ENCODE measurements around the gene CDC14B. TPM values are rescaled to one million over a fixed set of nuclear protein-coding genes. Genes with fewer than 3 reads are reported as not detected.
A peak's percentile ranks its signal among the peaks of the same experiment; 100 is the strongest.
"Not testable (repeated sequence)": the region's sequence is repeated elsewhere in the genome, so short reads cannot be mapped to it uniquely, and the experiment has no call there.

The CDC14B gene
- total RNA-seq, result 30.6 and 55.7 TPM in 2 replicates

DNA sequence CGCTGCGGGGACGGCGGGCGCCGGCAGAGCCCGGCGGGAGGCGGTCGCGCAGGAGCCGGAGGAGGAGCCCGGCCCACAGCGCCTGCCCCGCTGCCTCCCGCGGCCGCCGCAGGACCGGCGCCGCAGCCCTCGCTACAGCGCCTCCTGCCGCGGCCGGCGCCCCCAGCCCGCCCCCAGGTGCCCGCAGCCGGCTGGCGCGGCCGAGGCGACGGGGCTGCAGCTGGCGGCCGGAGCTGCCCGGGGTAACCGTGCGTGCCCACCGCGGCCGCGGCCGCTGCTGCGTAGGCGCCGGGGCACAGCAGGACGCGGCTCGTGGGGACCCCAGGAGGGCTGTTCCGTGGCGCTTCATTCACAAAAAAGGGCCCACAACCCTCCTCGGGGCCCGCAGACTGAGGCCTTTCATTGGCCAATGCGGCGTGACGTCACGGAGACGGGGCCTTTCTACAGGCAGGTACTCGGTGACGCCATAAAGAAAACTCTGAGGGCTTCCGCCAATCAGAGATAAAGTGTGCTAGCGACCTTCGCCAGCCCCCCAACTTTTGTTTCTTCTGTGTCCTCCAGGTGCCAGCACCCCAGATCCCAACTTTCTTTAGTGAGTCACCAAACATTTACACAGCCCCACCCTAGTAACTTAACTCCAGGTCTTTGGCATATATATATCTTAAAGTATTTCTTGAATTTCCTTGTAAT, at the start of gene CDC14B:
Gene CDC14B (minus strand): TSS at position 353 of the 690 bp plus-strand sequence. CDS start 465 bp downstream, outside the sequence.
- peak; percentile 82 for DNase-seq (ENCODE audit: low read depth)

GRCh38 chr9:96668868-96669534, 49.4 kb upstream of the CDC14B start:
- no peak for DNase-seq (ENCODE audit: low read depth)

GRCh38 chr9:96667363-96667728, 47.7 kb upstream of the CDC14B start:
- DNase-seq (ENCODE audit: low read depth), result no peak

DNA sequence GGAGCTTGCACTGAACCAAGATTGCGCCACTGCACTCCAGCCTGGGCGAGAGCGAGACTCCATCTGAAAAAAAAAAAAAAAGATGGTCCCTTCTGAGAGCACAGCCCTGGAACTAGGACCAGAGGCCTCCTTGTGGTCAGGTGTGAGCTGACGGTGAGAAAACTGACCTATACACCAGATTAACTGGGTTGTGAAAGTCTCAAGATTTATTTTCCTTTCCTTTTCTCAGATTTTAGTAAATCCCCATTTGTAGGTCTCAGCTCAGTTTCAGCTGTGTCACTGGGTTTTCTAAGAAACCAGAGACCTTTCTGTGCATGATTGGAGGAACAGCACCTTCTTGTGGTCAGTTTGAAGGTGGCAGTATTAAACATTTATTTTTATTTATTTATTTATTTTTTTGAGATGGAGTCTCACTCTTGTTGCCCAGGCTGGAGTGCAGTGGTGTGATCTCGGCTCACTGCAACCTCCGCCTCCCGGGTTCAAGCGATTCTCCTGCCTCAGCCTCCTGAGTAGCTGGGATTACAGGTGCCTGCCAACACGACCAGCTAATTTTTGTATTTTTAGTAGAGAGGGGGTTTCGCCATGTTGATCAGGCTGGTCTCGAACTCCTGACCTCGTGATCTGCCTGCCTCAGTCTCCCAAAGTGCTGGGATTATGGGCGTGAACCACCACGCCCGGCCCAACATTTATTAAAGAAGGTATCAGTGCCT, 47.2 kb upstream of the CDC14B start:
- peak; percentile 84 for DNase-seq (ENCODE audit: low read depth)

DNA sequence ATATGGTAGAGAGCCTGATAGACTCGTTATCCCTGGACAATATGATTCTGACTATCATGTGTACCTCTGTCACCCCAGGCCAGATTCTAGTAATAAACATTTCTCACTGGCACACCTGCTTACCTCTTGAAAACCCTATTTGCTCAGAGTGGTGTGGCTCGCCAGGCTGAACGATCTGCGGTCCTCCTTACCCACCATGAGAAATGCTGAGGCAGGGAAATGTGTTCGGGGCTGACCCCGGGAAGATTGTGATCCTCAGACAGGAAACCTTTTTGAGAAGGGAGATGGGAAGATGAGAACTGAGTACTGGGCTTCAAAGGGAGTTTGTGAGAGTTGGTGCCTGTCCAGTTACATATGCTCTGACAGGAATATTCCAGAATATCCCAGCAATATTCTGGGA, 46.1 kb upstream of the CDC14B start:
- no peak for DNase-seq (ENCODE audit: low read depth)

DNA sequence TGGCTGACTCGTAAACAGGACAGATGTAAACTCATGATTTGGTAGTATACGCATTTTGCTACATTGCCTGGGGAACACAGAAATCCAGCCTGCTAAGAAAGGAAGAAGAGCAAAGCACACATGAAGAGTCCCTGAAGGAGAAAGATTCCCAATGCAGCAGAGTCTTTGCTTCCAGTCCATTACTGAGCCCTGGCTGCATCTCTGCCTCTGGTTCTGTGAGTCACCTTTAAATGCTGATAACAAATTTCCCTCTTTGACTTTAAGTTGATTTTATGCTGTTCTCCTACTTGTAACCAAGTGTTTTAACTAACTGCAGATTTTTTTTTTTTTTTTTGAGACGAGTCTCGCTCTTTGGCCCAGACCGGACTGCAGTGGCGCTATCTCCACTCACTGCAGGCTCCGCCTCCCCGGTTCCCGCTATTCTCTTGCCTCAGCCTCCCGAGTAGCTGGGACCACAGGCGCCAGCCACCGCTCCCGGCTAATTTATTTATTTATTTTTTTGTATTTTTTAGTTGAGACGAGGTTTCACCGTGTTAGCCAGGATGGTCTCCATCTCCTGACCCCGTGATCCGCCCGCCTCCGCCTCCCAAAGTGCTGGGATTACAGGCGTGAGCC, 44.0 kb upstream of the CDC14B start:
- no peak for DNase-seq (ENCODE audit: low read depth)

- peak; percentile 32 for DNase-seq (ENCODE audit: low read depth)
These were observed 42.1 kb upstream of the CDC14B start for GRCh38 chr9:96661711-96662110.

GRCh38 chr9:96660692-96661248, 41.1 kb upstream of the CDC14B start:
- DNase-seq (ENCODE audit: low read depth), result peak; percentile 80

- peak; percentile 42 for DNase-seq (ENCODE audit: low read depth)
These were observed 35.7 kb upstream of the CDC14B start, which contains the start of gene PRXL2C for GRCh38 chr9:96655198-96655851. TSS of gene PRXL2C (minus strand) at chr9:96655317. CDS start at chr9:96655281, 36 bp downstream.

DNA sequence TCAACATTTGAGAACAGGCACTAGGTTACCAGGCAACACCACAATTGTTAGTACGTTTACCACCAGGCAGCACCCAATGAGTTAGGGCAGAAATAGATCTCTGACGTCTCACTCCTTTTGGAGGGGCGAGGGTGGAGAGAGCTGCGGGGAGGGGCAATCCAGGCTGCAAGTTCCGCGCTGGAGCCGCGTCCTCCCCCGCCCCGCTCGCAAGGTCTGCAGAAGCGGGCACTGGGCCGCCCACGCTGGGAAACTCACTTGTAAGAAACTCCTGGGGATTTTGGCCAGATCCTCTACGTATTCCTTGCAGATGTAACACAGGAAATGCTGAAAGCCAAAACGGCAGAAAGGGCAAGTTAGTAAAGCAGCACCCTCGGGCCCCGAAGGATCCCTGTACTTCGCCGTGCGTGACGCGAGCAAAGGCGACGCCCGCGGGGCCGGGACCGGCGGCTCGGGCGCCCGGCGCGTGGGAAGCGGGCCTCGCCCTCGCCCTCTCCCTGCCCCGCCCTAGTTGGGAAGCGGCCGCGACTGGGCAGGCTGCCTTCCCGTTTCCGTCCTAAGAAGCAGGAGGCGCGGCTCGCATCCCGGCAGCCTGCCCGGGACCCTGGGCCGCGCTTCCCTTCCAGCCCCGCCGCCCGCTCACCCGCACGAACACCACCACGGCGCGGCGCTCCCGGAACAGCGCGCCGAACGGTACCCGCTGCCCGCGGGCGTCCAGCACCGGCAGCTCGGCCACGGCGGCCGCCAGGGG, 35.0 kb upstream of the CDC14B start:
- DNase-seq (ENCODE audit: low read depth), result peak; percentile 88

DNA sequence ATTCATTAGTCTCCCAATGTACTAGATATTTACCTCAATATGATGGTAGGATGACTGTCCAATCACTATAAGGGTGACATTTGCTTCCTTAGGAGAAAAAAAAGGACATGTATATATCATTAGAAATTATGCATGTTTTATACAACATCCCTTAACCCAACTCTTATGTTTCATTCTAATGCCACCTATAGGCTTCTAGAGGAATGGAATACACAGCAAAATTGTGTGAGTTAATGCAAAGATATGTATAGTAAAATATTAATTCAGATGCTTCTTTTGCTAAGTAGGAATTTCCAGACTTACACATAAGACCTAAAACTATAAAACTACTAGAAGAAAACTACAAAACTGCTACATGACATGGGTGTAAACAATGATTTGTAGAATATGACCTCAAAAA, 32.0 kb upstream of the CDC14B start:
- DNase-seq (ENCODE audit: low read depth), result peak; percentile 29

GRCh38 chr9:96649620-96650324, 30.1 kb upstream of the CDC14B start:
- DNase-seq (ENCODE audit: low read depth), result no peak

GRCh38 chr9:96646081-96646991, 26.7 kb upstream of the CDC14B start:
- no peak for DNase-seq (ENCODE audit: low read depth)

GRCh38 chr9:96644137-96644536, 24.5 kb upstream of the CDC14B start:
- DNase-seq (ENCODE audit: low read depth), result no peak

- no peak for DNase-seq (ENCODE audit: low read depth)
These were observed 21.9 kb upstream of the CDC14B start for GRCh38 chr9:96641514-96641913.

DNA sequence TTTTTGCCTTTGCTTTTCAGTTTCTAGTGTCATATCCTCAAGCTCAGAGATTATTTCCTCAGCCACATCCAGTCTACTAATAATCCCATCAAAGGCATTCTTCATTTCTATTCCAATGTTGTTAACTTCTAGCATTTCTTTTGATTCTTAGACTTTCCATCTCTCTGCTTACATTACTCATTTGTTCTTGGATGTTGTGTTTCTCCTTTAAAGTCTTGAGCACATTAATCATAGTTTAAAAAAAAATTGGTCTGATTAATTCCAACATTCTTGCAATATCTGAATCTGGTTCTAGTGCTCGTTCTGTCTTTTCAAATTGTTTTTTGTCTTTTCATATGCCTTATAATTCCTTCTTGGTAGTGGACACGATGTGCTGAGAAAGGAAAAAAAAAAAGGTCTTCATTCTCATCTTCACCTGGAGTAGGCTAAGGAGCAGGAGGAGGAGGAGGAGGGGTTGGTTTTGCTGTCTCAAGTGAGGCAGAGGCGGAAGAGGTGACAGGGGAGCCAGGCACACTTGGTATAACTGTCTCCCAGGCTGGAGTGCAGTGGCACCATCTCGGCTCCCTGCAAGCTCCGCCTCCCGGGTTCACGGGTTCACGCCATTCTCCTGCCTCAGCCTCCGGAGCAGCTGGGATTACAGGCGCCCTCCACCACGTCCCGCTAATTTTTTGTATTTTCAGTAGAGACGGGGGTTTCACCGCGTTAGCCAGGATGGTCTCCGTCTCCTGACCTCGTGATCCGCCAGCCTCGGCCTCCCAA, 19.1 kb upstream of the CDC14B start:
- no peak for DNase-seq (ENCODE audit: low read depth)

DNA sequence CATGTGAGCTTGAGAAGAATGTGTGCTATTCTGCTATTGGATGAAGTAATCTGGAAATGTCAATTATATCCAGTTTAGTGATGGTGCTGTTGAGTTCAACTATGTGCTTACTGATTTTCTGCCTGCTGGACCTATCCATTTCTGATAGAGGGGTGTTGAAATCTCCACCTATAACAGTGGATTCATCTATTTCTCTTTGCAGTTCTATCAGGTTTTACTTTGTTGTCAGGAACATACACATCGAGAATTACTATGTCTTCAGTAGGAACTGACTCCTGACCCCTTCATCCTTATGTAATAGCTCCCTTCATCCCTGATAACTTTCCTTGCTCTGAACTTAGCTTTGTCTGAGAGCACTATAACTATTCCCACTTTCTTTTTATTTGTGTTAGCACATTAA, 16.7 kb upstream of the CDC14B start:
- DNase-seq (ENCODE audit: low read depth), result no peak

DNA sequence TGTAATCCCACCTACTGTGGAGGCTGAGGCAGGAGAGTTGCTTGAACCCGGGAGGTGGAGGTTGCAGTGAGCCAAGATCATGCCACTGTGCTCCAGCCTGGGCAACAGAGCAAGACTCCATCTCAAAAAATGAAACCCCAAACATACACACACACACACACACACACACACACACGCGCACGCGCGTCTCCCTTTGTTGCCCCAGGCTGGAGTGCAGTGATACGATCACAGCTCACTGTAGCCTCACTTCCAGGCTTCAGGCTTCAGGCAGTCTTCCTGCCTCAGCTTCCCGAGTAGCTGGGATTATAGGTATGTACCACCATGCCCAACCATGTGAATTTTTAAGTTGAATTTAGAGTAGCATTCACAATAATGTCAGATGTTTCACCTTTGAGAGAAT, 13.9 kb upstream of the CDC14B start:
- not testable (repeated sequence) for DNase-seq (ENCODE audit: low read depth)

Data from renal cortical epithelial cell (primary cell).